Endodermal cell (in vitro differentiated cells): Measurements from ENCODE around the gene RETSAT. TPM values are rescaled to one million over a fixed set of nuclear protein-coding genes. Genes with fewer than 3 reads are reported as not detected.

Source experiments
- DNase-seq: peaks from one replicate; pipeline ENCODE4 v3.0.0-alpha.2; 2017
- H3K27ac ChIP-seq: 2 replicates; pipeline ENCODE4 v1.5.1; 2013; ENCODE audit warnings: mild to moderate bottlenecking, low read depth, low read length, moderate library complexity
- H3K27me3 ChIP-seq: 2 replicates; pipeline ENCODE4 v1.6.1; 2013; ENCODE audit warnings: mild to moderate bottlenecking, low read length, moderate library complexity; ENCODE audit not compliant: insufficient read depth, control insufficient read depth, poor library complexity, severe bottlenecking
- H3K36me3 ChIP-seq: 2 replicates; pipeline ENCODE4 v1.7.0; 2013; ENCODE audit warnings: mild to moderate bottlenecking, low read length, moderate library complexity; ENCODE audit not compliant: control insufficient read depth, insufficient read depth
- H3K4me1 ChIP-seq: one replicate; pipeline ENCODE4 v1.7.0; 2013; ENCODE audit warnings: low read length; ENCODE audit not compliant: control insufficient read depth, insufficient read depth
- H3K4me3 ChIP-seq: 2 replicates; pipeline ENCODE4 v1.5.1; 2013; ENCODE audit warnings: mild to moderate bottlenecking, low read length, moderate library complexity
- H3K9ac ChIP-seq: 2 replicates; pipeline ENCODE4 v1.6.1; 2013; ENCODE audit warnings: mild to moderate bottlenecking, low read length, moderate library complexity; ENCODE audit not compliant: poor library complexity, severe bottlenecking; ENCODE audit errors: extremely low read depth
- H3K9me3 ChIP-seq: 2 replicates; pipeline ENCODE4 v1.6.1; 2013; ENCODE audit warnings: mild to moderate bottlenecking, low read length, moderate library complexity; ENCODE audit not compliant: control insufficient read depth
- H3K27ac Mint-ChIP-seq: 2 replicates; pipeline ENCODE4 v1.8.0; 2020; ENCODE audit warnings: mixed read lengths
- H3K27me3 Mint-ChIP-seq: 2 replicates; pipeline ENCODE4 v1.8.0; 2021; ENCODE audit warnings: mild to moderate bottlenecking, mixed read lengths; ENCODE audit not compliant: insufficient read depth
- H3K36me3 Mint-ChIP-seq: 2 replicates; pipeline ENCODE4 v1.8.0; 2020; ENCODE audit warnings: low read depth, mixed read lengths
- H3K4me1 Mint-ChIP-seq: 2 replicates; pipeline ENCODE4 v1.8.0; 2020; ENCODE audit warnings: mixed read lengths
- H3K4me3 Mint-ChIP-seq: 2 replicates; pipeline ENCODE4 v1.8.0; 2020; ENCODE audit warnings: mild to moderate bottlenecking, moderate library complexity, mixed read lengths
- H3K9me3 Mint-ChIP-seq: 2 replicates; pipeline ENCODE4 v1.8.0; 2020; ENCODE audit warnings: mild to moderate bottlenecking, mixed read lengths
- CTCF ChIP-seq: fragments of 200-600 bp; sonication (generic); conservative IDR thresholded peaks from 2 replicates; pipeline ENCODE4 v1.5.0; 2021; ENCODE audit warnings: antibody characterized with exemption, mild to moderate bottlenecking
- WGBS, 2 experiments: methylation state at CpG; one replicate each; pipeline versions ENCODE4 v1.1.5 to v1.1.7; 2013; ENCODE audit warnings: missing lambda C conversion rate in 2 of 2, mixed read lengths in 1 of 2; ENCODE audit not compliant: insufficient coverage in 1 of 2, insufficient read length in 1 of 2; 5-methylcytosine and 5-hydroxymethylcytosine counted together
- total RNA-seq, 2 donors: library from RNA; stranded (reverse); fragmentation: NEBNext Ultra II Directional in 1 of 2; extraction: Animal tissue kit (Norgen Biotek cat#: 25700) in 1 of 2; gene quantifications; 2 replicates in 1 of 2; 3 replicates in 1 of 2; pipeline ENCODE4 v1.2.1, GENCODE V29; 2021

RETSAT gene
- total RNA-seq, 2 donors from 2014 or later: 12.7 to 19.7 TPM

DNA sequence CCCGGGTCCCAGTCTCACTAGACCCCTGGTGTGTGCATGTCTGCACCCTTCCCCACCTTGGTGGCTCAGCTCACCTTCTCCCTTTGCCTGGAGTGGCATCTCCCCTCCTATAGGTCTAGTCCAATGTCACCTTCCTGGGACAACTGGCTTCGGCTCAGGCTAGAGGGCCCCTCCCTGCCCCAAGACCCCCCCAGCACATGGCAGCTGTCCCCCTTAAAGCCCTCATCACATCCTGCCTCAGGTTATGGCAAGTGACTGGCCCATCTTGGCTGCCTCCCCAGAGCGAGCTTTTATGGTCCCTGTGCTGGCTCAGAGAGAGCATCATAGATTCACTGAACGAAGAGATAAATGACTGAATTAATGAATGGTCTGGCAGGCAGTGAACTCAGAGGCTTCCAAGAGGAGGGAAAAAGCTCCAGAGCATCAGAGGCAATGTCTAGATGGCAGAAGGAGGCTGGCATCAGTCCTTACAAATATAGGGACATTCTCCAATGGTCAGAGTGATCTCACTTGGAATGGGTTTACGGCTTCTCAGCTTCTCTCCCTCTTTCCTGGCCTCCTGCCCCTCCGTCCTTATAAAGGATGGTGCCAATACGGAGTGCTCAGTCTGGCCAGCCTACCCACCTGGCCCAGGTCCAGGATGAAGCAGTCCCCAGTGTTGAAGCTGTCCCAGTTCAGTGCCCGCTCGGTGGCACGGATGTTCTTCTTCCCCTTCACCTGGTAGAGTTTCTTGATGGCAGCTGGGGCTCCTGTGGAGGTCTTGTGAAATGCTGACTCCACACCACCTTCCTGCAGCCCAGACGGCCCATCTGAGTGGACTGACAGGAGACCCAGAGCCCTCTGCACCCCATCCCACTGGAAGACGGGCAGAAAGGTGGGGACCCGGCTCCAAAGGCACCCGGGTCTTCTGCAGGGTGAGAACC lies 46.5 kb upstream of the RETSAT start:
- no peak overlapping the region for H3K27ac Mint-ChIP-seq
- Histone ChIP-seq H3K9ac (no peak overlapping the region), H3K27ac (no peak overlapping the region), H3K36me3 (peaks cover 3% of the 10 kb centered on the region), H3K27me3 (no peaks in the 10 kb centered on the region), H3K9me3 (peaks cover 13% of the 10 kb centered on the region), H3K4me3 (no peak overlapping the region), H3K4me1 (no peaks in the 10 kb centered on the region)
- peaks cover 10% of the 10 kb centered on the region for H3K9me3 Mint-ChIP-seq
- H3K4me1 Mint-ChIP-seq: peaks cover 6% of the 10 kb centered on the region
- no peak for DNase-seq
- H3K4me3 Mint-ChIP-seq: no peak overlapping the region
- TF ChIP-seq CTCF: no peak
- H3K36me3 Mint-ChIP-seq: peaks cover 51% of the 10 kb centered on the region
- no peaks in the 10 kb centered on the region for H3K27me3 Mint-ChIP-seq
- WGBS, 2 experiments: 90 to 92% methylated on average over 11 to 14 of the region's 14 CpGs

DNA sequence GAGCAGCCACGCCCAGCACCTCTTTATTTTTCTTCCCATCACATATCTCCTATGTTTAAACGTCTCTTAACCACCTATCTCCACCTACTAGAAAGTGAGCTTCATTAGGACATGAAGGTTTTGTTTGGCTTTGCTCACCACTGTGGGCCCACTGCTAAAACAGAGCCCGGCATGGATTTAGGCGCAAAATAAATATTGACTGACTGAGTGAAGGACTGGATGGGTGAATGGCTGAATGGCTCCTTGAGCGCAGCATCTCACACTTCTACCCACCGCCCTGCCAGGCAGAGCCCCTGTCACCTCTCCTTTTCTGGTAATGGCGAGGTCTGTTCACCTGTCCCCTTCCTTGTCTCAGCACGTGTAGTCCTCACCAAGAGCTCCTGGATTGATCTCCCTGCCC lies 45.7 kb upstream of the RETSAT start:
- Histone ChIP-seq H3K27ac (no peak overlapping the region), H3K9ac (no peak overlapping the region), H3K27me3 (no peaks in the 10 kb centered on the region), H3K4me1 (no peaks in the 10 kb centered on the region), H3K36me3 (peaks cover 3% of the 10 kb centered on the region), H3K4me3 (no peak overlapping the region), H3K9me3 (peaks cover 13% of the 10 kb centered on the region)
- H3K9me3 Mint-ChIP-seq: peaks cover 10% of the 10 kb centered on the region
- no peak overlapping the region for H3K27ac Mint-ChIP-seq
- no peak for DNase-seq
- TF ChIP-seq CTCF: no peak
- no peaks in the 10 kb centered on the region for H3K4me1 Mint-ChIP-seq
- WGBS, 2 experiments: 95 to 100% methylated on average over 5 to 8 of the region's 8 CpGs
- no peaks in the 10 kb centered on the region for H3K27me3 Mint-ChIP-seq
- no peak overlapping the region for H3K4me3 Mint-ChIP-seq
- H3K36me3 Mint-ChIP-seq: peaks cover 51% of the 10 kb centered on the region

DNA sequence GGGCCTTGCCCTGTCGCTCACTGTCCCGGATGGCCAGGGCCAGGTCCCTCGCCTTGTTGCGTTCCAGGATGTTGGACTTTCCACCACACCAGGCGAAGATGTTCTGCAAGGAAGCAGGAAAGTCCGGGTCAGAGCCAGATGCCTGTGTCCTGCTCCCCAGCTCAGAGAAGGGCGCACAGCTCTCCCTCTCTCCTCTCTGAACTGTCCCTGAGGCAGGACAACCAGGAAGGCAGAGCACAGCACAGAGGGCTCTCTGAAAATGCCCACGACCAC lies 44.8 kb upstream of the RETSAT start:
- TF ChIP-seq CTCF: no peak
- Histone ChIP-seq H3K4me3 (no peak overlapping the region), H3K9me3 (peaks cover 10% of the 10 kb centered on the region), H3K36me3 (peaks cover 7% of the 10 kb centered on the region), H3K4me1 (no peaks in the 10 kb centered on the region), H3K27me3 (no peaks in the 10 kb centered on the region), H3K9ac (no peak overlapping the region), H3K27ac (no peak overlapping the region)
- DNase-seq: no peak
- Mint-ChIP-seq H3K4me3 (no peak overlapping the region), H3K4me1 (no peaks in the 10 kb centered on the region), H3K9me3 (peaks cover 6% of the 10 kb centered on the region), H3K27ac (no peak overlapping the region), H3K36me3 (peaks cover 48% of the 10 kb centered on the region), H3K27me3 (no peaks in the 10 kb centered on the region)
- 92 to 99% methylated on average over 7 to 8 of the region's 8 CpGs for WGBS, 2 experiments
